Left colon (tissue), 2 donors: Measurements from ENCODE around the gene KCNG2. TPM values are rescaled to one million over a fixed set of nuclear protein-coding genes. Genes with fewer than 3 reads are reported as not detected.

ENCODE experiments used
- ATAC-seq: fragments of 200-7000 bp; cut with Tn5 transposase; one replicate; pipeline ENCODE4 v1.9.1; 2020; ENCODE audit warnings: mild to moderate bottlenecking, moderate library complexity
- DNase-seq, 2 donors: peaks; one replicate each; pipeline ENCODE4 v3.0.0-alpha.2; 2020
- intact Hi-C, 2 donors: fragments of 100-400 bp; cut with DNase I in 1 of 2; cut with micrococcal nuclease in 1 of 2; formaldehyde crosslinking; loops; one replicate each; pipeline versions ENCODE4 v1.11.2 to v1.14.0; 2022; cut with DNase I, micrococcal nuclease
- total RNA-seq, 2 donors: library from RNA; stranded (reverse); fragmentation: NEBNext Ultra II Directional; extraction: Animal tissue kit (Norgen Biotek cat#: 25700); gene quantifications; one replicate each; pipeline ENCODE4 v1.2.1, GENCODE V29; 2021
- donor health status: DM: no; HTN: no; CAD: no.
- donor health status: DM: yes; HTN: yes; CAD: no.

The KCNG2 gene
- total RNA-seq, 2 donors from 2014 or later = not detected

- ATAC-seq (no peak), DNase-seq (peak in 1 of 2 donors; percentile 20)
- intact Hi-C loops = no loop called here
Measured at GRCh38 chr18:79904357-79905147, 106.8 kb downstream of the KCNG2 start.

GRCh38 chr18:79905389-79905911 lies 107.7 kb downstream of the KCNG2 start:
- ATAC-seq (no peak), DNase-seq (peak in 1 of 2 donors; percentile 18)
- intact Hi-C loops = no loop called here

- no peak for ATAC-seq
- intact Hi-C loops = no loop called here
- no peak for DNase-seq
Measured at GRCh38 chr18:79905993-79906392, 108.3 kb downstream of the KCNG2 start.

- ATAC-seq (no peak), DNase-seq (no peak)
- intact Hi-C loops = no loop called here
Measured at GRCh38 chr18:79906706-79907105, 109.0 kb downstream of the KCNG2 start.

GRCh38 chr18:79910563-79911343 lies 113.0 kb downstream of the KCNG2 start:
- intact Hi-C loops = no loop called here
- ATAC-seq (no peak), DNase-seq (no peak)

GRCh38 chr18:79911344-79912270 lies 113.9 kb downstream of the KCNG2 start:
- intact Hi-C loops = no loop called here
- DNase-seq (no peak), ATAC-seq (no peak)

- intact Hi-C loops = no loop called here
- DNase-seq = no peak
- no peak for ATAC-seq
Measured at GRCh38 chr18:79912409-79912991, 114.8 kb downstream of the KCNG2 start.

GRCh38 chr18:79912994-79913831 lies 115.5 kb downstream of the KCNG2 start:
- intact Hi-C loops = no loop called here
- DNase-seq = no peak
- ATAC-seq = no peak

- no peak for ATAC-seq
- DNase-seq = no peak
- intact Hi-C loops = no loop called here
Measured at GRCh38 chr18:79914614-79915160, 116.9 kb downstream of the KCNG2 start.

GRCh38 chr18:79915161-79916127 lies 117.7 kb downstream of the KCNG2 start:
- intact Hi-C loops = no loop called here
- peak in 1 of 2 donors; percentile 16 for DNase-seq
- peak; percentile 13 for ATAC-seq

GRCh38 chr18:79916128-79916494 lies 118.4 kb downstream of the KCNG2 start:
- intact Hi-C loops = no loop called here
- peak in 1 of 2 donors; percentile 17 for DNase-seq
- no peak for ATAC-seq

GRCh38 chr18:79916546-79917168 lies 118.9 kb downstream of the KCNG2 start:
- DNase-seq (peak; percentile 1 to 12), ATAC-seq (no peak)
- intact Hi-C loops = no loop called here

- no peak for ATAC-seq
- intact Hi-C loops = no loop called here
- DNase-seq = peak; percentile 2 to 19
Measured at GRCh38 chr18:79917169-79917852, 119.6 kb downstream of the KCNG2 start.

GRCh38 chr18:79917853-79918614 lies 120.3 kb downstream of the KCNG2 start:
- ATAC-seq = no peak
- intact Hi-C loops = no loop called here
- peak in 1 of 2 donors; percentile 17 for DNase-seq

GRCh38 chr18:79918615-79919011 lies 120.9 kb downstream of the KCNG2 start:
- DNase-seq (peak; percentile 3 to 19), ATAC-seq (peak; percentile 13)
- intact Hi-C loops = no loop called here
